Suppressor macrophage treated with lipopolysaccharide for 1 hour (primary cell): Measurements from ENCODE around the gene SPSB1.

Source experiments
- DNase-seq, 3 donors: peaks; one replicate each; pipeline ENCODE4 v3.0.0-alpha.2; 2020 to 2022

Gene SPSB1

GRCh38 chr1:9397997-9398526 is 105.4 kb downstream of the SPSB1 start:
- no peak for DNase-seq

DNA sequence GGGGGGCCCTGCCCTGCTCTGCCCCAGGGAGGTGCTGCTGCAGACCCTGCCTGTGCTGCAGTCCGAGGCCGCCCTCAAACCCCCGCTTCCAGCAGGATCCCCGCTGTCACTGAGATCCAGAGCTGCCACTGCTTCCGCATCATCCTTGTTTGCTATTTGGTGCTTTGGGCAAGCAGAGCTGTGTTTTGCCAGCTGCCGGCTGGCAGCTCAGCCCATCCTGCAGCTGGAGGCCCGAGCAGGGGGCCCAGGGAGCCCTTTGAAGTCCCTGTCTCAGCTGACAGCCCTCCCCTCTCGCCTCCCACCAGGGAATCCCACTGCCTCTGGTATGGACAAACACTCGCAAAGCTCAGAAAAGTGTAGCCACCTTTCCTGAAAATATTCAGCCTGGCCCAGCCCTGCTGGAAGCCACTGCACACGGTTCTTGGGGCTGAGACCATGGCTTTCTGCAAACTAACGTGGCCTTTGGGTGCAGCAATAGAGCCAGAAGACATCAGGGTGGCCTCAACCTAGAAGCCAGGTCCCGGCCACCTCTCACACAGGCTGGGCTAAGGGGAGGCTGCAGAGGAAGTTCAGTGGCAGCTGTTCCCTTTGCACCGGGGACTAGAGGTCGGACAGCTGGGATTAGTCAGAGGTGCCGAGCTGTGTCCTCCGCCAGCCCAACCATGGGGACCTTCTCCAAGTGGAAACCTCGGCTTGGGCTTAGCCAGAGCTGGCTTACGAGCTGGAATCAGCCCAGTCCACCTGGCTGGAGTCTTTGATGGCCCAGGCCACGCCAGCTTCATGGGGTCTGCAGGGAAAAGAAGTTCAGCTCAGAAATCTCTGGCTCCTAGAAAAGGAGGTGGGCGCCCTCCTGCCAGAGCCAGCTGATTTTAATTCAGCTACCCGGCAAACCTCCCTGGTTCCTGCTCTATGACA is 107.1 kb downstream of the SPSB1 start:
- DNase-seq: peak; percentile 30 to 32 (median 30)

GRCh38 chr1:9400425-9401079 is 107.9 kb downstream of the SPSB1 start:
- no peak for DNase-seq

DNA sequence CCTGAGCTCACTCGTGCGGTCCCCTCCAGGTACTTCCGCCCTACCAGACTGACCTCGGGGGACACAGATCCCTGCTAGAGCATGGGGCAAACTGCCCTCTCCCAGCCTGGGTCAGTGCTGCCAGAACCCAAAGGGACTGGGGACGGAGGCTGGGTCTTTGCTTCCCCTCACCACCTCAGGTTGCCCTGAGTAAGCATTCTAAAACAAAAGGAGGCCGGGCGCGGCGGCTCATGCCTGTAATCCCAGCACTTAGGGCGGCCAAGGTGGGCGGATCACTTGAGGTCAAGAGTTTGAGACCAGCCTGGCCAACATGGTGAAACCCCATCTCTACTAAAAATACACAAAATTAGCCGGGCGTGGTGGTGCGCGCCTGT is 108.4 kb downstream of the SPSB1 start:
- DNase-seq: no peak

DNA sequence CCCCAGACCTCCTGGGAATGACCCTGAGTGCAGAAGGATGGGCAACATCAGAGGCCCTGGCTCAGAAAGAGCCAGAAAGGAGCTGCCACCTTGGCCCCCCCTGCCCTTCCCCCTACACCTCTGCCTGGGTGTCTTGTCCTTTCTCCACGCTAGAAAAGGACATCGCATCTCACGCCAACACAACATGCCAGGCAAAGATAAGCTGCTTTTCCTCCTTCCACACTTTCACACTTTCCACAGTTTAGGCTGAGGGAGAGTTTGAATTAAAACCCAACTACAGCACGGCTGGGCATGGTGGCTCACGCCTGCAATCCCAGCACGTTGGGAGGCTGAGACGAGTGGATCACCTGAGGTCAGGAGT is 109.5 kb downstream of the SPSB1 start:
- no peak for DNase-seq

DNA sequence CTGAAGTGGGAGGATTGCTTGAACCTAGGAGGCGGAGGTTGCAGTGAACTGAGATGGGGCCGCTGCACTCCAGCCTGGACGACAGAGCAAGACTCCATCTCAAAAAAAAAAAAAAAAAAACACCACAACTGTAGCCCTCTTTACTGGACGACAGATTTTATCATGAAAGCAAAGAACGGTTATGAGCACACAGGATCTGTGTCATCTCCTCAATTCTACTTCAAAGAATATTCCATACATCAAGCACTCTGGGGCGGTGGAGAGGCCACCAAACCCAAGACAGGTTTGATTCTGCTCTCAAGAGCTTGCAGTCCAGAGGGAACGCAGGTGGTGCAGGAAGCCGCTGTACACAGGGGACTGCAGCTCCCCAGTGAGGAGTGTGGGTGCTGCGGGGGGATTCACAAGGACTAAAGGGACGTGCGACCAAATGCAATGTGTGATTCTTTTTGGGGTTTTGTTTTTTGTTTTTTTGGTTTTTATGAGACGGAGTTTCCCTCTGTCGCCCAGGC is 110.1 kb downstream of the SPSB1 start:
- DNase-seq: no peak

DNA sequence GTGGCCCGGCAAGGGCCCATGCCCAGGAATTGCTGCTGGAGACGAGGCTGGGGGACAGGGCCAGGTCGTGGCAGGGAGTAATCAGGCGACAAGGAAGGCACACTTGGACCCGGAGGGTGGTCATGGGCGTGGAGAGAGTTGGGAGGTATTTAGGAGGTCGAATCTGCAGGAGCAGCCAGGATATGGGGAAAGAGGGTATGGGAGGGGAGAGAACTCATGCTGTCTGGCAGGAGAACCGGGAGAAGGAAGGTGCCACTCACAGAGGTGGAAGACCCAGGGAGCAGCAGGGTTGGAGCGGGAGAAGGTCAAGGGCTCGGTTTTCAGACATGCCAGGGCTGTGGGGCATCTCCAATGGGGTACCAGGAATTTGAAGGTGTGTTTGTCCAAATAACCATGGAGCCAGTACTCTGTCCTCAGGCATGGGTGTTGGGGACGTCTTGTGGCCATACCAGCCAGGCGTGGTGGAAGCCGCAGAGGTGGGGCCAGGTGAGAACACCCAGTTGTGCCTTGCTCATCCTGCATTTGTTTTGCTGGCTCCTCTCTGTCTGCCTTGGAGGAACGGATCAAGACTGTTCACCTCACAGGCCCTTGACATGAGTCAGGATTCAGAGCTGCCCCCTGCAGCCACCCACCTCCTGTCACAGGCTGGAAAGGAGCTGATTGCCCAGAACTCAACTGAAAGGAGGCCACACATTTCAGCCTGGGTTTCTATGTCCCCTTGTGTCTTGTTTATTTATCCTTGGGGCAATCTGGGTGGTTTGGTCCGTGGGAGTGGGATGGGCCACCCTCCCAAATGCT is 111.6 kb downstream of the SPSB1 start:
- no peak for DNase-seq

DNA sequence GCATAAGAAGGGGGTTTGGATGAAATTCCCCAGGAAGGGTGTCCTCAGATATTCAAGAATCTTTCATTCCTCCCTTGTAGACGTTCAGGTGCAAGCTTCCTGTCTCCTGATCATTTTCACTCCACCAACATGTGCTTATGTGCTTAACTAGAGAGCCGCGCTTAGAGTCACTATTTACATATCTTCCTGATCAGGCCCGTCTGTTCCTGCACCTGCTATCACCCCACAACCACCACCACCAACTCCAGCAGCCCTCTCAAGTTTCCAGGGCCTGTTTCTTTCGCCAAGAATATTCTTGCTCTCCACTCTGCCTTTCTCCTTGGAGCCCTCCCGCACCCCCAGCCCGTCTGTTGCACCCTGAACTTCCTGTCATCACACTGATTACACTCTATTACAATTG is 113.4 kb downstream of the SPSB1 start:
- no peak for DNase-seq

- DNase-seq: no peak
These were observed 118.1 kb downstream of the SPSB1 start for GRCh38 chr1:9410737-9411297.

DNA sequence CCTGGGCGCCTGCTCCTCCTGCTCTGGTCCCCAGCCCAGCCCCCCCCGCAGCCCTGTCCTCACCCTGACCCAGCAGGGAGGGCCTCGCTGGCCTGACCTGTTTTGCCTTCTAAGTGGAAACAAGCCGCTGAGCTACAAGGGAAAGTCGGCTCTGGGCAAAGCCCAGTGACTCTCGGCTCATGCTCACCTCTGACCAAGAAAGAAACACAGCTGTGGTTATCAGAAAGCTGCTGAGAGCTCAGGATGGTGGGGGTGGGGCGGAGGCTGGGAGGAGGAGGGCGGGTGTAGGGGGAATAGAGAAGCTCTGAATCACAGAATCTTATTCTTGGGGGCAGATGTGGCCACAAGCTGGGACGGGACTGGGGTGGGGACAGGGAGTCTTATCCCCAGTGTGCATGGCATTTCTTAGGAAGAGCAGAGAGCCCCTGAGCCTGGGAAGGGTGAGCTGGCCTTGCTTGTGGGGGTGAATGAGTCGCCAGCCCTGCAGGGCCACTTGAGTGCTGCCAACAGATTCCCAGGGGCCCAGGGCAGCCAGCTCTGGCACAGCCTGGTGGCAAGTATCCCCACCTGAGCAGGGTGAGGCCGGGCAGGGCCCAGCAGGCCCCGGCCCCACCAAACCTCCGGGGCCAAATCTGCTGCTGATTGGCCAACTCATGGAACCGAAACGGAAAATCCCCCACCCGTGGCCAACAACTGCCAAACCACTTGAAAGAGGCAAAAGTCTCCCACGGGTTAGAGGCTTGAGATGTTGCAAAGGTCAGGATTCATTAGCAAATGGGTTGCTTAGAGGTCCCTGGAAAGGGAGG is 120.6 kb downstream of the SPSB1 start:
- peak; percentile 35 to 41 (median 41) for DNase-seq

DNA sequence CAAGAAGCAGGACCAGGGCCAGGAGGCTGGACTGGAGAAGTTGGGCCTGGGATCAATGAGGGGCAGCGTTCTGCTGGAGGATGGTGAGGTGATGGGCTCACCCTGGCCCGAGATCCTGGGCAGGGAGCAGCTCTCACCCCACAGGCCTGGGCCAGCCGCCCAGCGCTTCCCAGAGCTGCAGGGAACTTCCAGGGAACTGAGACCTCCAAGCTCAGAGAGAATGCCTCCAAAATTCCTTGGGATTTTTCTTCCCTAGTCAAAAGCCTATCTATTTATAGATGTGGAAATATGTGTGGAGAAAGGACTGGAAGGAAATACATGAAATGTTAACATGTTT is 121.2 kb downstream of the SPSB1 start:
- DNase-seq: no peak

DNA sequence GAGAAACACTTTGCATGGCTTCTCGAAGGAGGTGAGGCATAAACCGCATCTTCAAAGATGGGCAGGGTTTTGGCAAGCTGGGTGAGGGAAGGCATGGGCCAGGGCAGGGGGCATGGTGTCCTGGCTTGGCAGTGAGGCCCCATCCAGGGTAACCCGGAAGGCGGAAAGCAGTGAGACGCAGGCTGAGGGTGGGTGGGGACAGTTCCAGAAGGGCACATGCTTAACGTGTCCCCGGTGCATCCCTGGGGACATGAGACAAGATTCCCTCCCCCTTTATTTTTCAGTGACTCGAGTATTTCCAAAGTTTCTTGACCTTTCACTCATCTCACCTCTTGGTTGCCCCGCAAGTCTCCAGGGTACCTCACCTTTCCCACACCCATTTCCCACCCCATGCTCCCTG is 123.8 kb downstream of the SPSB1 start:
- DNase-seq: no peak

DNA sequence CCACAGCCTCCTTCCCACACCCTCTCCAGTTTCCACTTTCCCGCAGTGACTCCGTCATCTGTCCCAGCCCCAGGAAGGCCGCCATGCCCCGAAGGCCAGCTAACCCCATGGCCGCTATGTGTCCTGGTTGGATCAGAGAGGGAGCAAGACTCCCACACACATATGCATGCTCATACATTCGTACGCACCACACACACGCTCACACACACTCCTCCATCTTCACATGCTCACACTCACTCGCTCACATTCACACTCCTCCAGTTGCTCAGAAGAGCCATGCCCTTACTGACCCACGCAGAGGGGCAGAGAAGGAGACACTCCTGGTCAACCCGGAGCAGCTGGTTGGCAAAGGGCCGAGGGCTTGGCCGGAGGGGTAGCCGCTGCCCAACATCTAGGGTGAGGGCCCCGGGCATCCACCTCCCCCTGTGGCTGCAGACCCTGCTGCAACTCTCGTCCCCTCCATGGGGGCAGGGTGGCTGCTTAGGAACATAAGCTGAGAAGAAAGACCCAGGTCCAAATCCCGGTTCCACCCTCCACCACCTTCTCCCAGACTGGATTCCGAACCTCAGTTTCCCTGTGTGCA is 124.3 kb downstream of the SPSB1 start:
- DNase-seq: no peak

DNA sequence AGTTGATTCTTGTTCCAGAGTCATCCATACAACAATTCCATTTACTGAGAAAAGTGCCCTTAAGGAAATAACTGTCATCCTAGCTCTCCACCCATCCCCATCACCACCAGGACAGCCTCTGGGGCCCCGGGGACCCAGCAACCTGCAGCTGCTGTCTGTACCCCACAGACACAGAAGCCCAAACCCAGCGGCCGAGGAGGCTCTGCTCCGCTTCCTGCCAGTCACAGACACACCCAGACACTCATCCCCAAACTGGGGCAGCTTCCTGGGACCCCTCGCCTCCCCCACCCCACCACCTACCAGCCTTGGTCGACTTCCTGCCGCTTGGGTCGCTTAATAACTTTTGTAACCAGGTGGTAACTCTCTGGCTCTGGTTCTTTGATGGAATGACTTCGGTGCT is 125.0 kb downstream of the SPSB1 start:
- no peak for DNase-seq

DNA sequence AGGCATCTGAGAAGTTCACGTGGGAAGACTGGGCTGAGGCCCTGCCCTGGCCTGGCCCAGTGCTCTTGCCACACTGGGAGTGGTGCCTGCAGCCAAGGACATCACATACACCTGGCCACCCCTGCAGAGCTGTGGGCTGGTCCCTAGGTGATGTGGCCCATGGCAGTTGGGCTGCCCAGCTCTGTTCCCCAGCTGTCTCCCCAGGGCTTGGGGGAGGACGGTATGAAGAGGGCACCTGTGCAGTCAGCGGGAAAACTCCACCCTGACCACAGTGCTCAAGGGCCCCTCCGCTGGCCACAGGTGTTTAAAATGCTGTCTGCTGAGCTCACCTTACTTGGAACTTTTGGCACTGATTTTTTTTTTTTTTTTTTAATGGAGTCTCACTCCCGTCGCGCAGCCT is 126.2 kb downstream of the SPSB1 start:
- no peak for DNase-seq
